DMS114 treated with DMSO at 0.1 percent for 48 hours (cell line): ENCODE measurements around the gene C2CD4B.

Experiments
- DNase-seq: peaks from one replicate; lab custom pipeline; 2025; ENCODE audit not compliant: unreplicated experiment; lab: John Stamatoyannopoulos, UW

The C2CD4B gene

DNA sequence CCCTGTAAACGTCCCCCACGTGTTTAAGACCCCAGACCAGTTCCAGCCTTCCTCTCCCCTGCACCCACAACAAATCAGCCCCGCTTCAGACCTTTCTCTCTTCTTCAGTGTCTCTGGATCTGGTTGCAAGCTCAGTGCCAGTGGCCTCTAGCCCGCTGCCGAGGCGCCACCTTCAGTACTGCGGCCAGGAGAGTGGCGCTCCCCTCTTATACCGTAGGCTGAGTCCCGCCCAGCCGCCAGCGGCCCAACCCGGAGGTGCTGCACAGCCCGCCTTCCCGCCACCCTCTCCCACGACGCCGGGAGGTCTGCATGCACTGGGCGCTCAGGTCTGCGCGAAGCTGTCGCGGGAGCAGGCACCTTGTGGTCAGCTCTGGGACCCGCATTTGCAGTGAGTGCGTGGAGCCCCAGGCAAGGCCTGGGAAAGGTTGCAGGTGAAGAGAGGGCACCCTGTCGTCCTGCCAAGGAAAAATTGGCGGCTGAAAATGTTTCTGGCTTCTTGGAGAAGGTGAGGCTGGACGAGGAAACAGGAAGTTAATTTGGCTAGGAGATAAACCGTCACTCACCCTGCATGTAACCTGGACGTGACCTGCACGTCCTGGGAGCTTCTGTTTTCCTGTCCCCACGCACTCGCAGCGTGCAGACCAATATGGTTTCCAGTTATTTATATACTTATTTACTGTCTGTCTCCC lies at the start of gene C2CD4B:
TSS of gene C2CD4B (minus strand) at position 182 of the 689 bp plus-strand sequence. CDS start 301 bp downstream, outside the sequence.
- no peak for DNase-seq

GRCh38 chr15:62212741-62213140 lies 47.7 kb upstream of the C2CD4B start:
- no peak for DNase-seq

- DNase-seq, result no peak
These were observed 46.3 kb upstream of the C2CD4B start for GRCh38 chr15:62211348-62211747.

- DNase-seq, result no peak
These were observed 44.7 kb upstream of the C2CD4B start for GRCh38 chr15:62209821-62210220.

DNA sequence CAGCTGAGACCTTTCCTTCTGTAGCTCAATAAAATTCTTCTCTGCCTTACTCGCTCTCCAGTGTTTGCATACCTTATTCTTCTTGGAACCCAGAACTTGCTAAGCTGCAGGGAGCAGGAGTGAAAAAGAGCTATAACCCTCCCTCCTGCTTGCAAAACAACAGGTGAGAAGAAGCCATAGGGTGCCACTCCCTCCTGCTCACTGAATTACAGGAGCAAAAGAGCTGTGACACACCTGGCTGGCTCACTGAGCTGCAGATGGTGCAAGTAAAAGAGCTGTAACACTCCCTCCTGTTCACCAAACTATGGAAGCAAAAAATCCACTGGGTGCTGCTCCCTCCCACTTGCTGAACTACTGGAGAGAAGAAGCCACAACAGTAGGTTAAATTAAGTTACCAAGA lies 44.2 kb upstream of the C2CD4B start:
- no peak for DNase-seq

DNA sequence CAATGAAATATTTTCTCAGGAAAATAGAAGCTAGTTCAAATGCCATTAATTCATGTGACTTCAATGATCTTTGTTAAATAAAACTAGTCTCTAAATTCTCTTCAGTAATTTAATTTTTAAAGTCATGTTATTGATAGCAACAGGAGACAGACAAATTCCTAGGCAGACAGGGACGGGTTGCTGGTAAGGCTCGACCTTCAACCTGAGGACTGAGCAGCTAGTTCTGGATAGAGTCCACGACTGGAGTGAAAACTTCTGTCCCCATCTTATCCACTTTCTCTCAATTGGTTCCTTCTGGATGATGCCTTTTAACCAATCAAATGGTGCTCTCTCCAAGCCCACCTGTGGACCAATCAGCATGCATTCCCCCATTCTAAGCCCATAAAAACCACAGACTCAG lies 43.8 kb upstream of the C2CD4B start:
- no peak for DNase-seq

DNA sequence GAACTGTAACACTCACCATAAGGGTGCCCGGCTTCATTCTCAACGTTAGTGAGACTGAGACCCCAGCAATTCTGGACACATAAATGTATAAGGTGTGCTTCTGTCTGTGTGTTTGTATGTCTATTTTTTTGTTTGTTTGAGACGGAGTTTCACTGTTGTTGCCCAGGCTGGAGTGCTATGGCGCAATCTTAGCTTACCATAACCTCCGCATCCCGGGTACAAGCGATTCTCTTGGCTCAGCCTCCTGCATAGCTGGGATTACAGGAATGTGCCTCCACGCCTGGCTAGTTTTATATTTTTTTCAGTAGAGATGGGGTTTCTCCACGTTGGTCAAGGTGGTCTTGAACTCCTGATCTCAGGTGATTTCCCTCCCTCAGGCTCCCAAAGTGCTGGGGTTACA lies 43.3 kb upstream of the C2CD4B start:
- DNase-seq, result no peak

DNA sequence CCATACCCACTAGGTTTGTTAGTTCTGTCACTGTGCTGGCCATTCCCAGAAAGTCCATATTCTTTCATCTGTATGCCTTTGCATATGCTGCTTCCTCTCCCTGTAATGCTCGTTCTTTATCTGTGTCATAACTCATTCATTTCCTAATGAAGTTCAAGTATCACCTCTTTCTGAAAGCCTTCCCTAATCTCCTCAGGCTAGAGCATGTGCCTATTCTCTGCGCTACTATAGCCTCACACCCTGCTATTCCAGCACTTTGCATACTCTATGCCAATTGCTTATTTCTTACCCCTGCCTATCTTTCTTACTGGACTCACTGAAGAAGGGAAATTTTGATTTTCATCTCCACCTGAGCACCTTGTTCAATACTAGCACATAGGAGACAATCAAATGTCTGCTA lies 25.6 kb upstream of the C2CD4B start:
- DNase-seq, result no peak

DNA sequence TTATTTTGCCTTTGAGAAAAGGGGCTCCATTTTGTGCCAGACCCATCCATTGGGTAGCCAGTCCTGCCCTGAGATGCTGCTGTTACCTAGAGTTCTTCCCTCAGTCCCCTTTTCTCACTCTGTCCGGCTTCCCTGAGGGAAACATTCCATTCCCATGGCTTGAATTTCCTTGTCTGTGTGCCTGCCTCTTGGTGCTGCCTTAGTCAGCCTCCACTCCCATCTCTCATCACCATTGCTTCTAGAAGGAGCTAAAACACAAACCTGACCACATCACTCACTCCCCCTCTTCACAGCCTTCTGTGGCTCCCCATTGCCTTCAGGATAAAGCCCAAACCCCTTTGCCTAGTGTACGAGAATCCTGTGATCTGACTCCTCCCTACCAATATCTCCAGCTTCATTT lies 25.2 kb upstream of the C2CD4B start:
- DNase-seq, result no peak

DNA sequence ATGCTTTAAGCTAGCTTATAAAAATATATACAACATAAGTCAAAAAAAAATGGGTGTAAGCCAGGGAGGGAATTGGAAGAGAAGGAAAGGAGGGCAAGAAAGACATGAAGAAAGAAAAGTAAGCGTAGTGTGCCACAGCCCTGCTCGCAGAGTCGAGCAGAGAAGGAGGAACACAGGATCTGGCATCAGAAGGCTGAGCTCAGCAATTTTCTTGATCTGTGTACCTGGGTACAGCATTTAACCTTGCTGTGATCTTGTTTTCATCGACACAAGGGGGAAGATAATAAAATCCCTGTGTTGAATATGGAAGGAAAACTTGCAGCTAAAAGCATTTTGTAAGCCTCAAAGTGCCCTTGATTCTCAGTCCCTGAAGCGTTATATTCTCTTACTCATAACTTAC lies 23.7 kb upstream of the C2CD4B start:
- DNase-seq, result no peak

GRCh38 chr15:62187910-62188309 lies 22.8 kb upstream of the C2CD4B start:
- DNase-seq, result no peak

DNA sequence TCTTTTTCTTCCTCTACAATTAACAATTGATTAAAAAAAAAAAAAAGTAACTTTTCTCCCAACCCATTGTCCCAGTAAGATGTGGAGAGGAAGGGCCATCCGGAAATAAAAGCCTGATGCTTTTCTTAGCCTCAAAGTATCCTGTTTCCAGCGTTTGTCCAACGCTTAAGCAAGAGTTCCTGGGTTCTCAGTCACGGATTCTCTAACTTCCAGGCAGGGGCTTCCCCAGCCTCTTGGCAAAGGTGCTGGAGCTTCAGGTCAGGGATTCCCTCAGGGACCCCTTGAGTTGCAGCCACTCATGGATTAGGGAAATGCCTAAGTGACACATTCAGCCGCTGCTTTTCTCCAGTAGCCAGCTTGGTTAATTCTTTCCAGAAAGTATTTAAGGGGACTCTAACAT lies 22.3 kb upstream of the C2CD4B start:
- no peak for DNase-seq

GRCh38 chr15:62186578-62186977 lies 21.5 kb upstream of the C2CD4B start:
- no peak for DNase-seq

- no peak for DNase-seq
These were observed 18.0 kb upstream of the C2CD4B start for GRCh38 chr15:62183130-62183529.

GRCh38 chr15:62173215-62173614 lies 8.1 kb upstream of the C2CD4B start:
- no peak for DNase-seq

DNA sequence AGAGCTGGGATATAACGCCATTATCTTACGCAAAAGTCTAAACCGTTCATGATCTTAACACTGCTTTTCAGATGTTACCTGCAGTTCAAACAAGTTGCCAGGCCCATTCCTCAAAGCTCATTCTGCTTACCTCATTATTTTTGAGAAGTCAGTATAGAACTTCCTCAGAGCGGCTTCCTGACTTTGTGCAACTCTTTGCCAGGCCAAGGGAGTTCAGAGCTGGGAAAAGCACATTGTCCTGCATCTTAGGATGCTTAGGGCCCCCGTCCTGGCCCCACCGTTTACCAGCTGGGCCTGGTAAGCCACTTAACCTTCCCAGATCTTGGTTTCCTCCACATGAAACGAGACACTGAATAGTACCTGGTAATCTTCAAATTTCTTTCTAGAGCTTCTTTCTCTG lies 6.8 kb upstream of the C2CD4B start:
- no peak for DNase-seq

GRCh38 chr15:62165793-62166375 lies 799 bp upstream of the C2CD4B start:
- no peak for DNase-seq

- DNase-seq, result no peak
These were observed 535 bp downstream of the C2CD4B start for GRCh38 chr15:62164396-62165103.

DNA sequence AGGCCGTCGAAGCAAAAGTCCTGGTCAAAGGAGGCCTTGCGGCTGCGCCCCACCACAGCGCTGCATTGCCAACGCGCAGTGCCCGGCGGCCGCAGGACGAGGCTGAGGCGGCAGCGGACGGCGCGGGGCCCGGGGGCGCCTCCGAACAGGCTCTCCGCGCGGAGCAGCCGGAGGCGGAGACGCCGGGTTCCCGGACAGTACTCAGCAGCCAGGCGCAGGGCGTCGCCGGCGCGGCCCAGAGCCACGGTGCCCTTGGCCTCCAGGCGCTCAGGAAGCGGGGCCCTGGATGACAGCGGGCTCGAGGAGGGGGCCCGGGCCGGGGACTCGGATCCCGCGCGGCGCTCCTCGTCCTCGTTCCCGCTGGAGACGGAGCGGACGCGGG lies 1.1 kb downstream of the C2CD4B start:
- DNase-seq, result no peak

GRCh38 chr15:62163397-62164013 lies 1.6 kb downstream of the C2CD4B start:
- DNase-seq, result no peak

GRCh38 chr15:62153228-62153627 lies 11.9 kb downstream of the C2CD4B start:
- DNase-seq, result no peak

DNA sequence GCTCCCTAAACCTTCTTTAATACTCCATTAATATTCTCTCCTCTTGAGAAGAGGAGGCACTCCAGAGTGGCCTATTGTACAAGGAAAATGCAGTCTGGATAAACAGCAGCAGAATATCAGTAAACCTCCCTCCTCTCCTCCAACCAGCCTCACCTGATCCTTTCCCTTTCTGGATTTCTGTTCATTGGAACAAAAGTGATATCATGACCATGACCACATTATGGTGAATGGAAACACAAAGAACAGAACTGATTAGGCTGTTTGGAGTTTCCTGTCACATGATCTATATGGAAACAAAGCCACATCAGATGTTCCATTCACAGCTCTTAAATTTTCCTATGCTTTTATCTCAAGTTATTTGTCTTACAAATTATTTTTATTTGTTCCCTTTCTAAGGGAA lies 14.6 kb downstream of the C2CD4B start:
- DNase-seq, result no peak
